ENCODE data around the gene SLC22A15. TPM values are rescaled to one million over a fixed set of nuclear protein-coding genes. Genes with fewer than 3 reads are reported as not detected.

Gene SLC22A15
- total RNA-seq, 1 donor from 2014 or later: 26.8 TPM

DNA sequence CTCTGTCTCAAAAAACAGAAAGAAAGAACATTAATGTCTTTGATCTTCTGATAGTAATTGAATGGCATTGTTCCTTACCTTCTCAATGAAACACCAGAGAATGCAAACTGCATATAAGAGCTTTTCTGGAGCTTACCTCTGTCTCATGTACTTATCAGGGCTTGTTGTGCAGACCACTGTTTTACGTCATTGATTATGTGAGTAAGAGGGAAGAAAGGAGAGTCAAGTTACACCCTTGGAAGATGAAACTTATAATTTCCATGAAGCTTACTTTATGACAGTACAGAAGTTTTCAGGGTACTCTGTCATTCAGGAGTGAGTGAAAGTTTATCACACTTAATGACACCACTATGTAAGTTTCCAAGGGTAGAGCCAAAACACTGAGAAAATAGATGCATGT is 85.9 kb downstream of the SLC22A15 start:
- Histone ChIP-seq H3K27ac (no peak overlapping the region), H3K9me3 (peaks cover 6% of the 10 kb centered on the region), H3K36me3 (peaks cover 33% of the 10 kb centered on the region), H3K4me1 (no peaks in the 10 kb centered on the region), H3K27me3 (ENCODE audit: low read depth) (no peaks in the 10 kb centered on the region), H3K4me3 (no peak overlapping the region)
- ATAC-seq (no peak), DNase-seq (no peak)
- TF ChIP-seq, protein P1, sequence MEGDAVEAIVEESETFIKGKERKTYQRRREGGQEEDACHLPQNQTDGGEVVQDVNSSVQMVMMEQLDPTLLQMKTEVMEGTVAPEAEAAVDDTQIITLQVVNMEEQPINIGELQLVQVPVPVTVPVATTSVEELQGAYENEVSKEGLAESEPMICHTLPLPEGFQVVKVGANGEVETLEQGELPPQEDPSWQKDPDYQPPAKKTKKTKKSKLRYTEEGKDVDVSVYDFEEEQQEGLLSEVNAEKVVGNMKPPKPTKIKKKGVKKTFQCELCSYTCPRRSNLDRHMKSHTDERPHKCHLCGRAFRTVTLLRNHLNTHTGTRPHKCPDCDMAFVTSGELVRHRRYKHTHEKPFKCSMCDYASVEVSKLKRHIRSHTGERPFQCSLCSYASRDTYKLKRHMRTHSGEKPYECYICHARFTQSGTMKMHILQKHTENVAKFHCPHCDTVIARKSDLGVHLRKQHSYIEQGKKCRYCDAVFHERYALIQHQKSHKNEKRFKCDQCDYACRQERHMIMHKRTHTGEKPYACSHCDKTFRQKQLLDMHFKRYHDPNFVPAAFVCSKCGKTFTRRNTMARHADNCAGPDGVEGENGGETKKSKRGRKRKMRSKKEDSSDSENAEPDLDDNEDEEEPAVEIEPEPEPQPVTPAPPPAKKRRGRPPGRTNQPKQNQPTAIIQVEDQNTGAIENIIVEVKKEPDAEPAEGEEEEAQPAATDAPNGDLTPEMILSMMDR (IDR thresholded peaks at IDR 0.05): no peak
- intact Hi-C loops (cut with DNase I): no loop called here

GRCh38 chr1:116064616-116065015 is 88.3 kb downstream of the SLC22A15 start:
- Histone ChIP-seq H3K9me3 (no peaks in the 10 kb centered on the region), H3K27me3 (ENCODE audit: low read depth) (no peaks in the 10 kb centered on the region), H3K36me3 (peaks cover 53% of the 10 kb centered on the region), H3K4me3 (no peak overlapping the region), H3K27ac (no peak overlapping the region), H3K4me1 (no peaks in the 10 kb centered on the region)
- ATAC-seq: no peak
- intact Hi-C loops (cut with DNase I): no loop called here
- DNase-seq: no peak
- TF ChIP-seq, protein P1 (IDR thresholded peaks at IDR 0.05): no peak

DNA sequence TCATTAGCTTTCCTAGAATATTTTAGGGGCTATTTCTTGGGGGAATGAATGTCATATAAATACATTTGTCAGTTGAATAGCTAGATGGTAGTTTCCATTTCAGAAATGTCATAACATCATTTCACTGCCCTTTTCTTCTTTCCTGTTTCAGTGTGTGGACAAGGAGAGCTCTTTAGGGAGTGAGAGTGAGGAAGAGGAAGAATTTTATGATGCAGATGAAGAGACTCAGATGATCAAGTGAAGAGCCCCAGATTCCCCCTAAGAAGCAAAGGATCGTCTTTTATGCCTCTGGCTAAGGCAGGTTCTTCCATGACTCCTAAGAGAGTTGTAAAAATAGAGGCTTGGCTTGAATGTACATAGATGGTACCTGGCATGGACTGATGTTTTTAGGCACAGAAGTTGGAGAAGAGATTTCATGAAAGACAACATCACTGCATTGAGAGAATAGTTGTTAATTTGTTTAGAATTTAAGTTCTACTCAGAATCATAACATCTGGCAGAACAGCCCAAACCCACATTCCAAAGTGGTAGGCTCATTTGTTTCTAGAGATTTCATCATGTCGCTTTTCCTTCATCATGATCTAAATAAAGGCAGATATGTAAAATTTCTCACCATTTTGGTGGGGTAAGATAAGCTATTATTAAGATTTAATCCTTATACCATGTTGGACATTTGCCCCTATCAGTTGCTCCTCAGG is 90.7 kb downstream of the SLC22A15 start:
- Histone ChIP-seq H3K4me1 (no peaks in the 10 kb centered on the region), H3K27me3 (ENCODE audit: low read depth) (no peaks in the 10 kb centered on the region), H3K4me3 (no peak overlapping the region), H3K9me3 (no peaks in the 10 kb centered on the region), H3K36me3 (peaks cover 68% of the 10 kb centered on the region), H3K27ac (peak overlapping the region; percentile 20)
- no peak for DNase-seq
- TF ChIP-seq, protein P1 (IDR thresholded peaks at IDR 0.05): no peak
- intact Hi-C loops (cut with DNase I): no loop called here
- ATAC-seq: no peak

GRCh38 chr1:116067566-116067890 is 91.2 kb downstream of the SLC22A15 start:
- Histone ChIP-seq H3K36me3 (peaks cover 65% of the 10 kb centered on the region), H3K27ac (peak overlapping the region; percentile 20), H3K27me3 (ENCODE audit: low read depth) (no peaks in the 10 kb centered on the region), H3K4me1 (no peaks in the 10 kb centered on the region), H3K4me3 (no peak overlapping the region), H3K9me3 (no peaks in the 10 kb centered on the region)
- intact Hi-C loops (cut with DNase I): no loop called here
- no peak for DNase-seq
- peak; percentile 34 to 37 for ATAC-seq
- TF ChIP-seq, protein P1 (IDR thresholded peaks at IDR 0.05): no peak

- TF ChIP-seq, protein P1 (IDR thresholded peaks at IDR 0.05): no peak
- H3K27me3 ChIP-seq (ENCODE audit: low read depth): no peaks in the 10 kb centered on the region
- DNase-seq: no peak
- no peak overlapping the region for H3K27ac ChIP-seq
- H3K4me1 ChIP-seq: no peaks in the 10 kb centered on the region
- no peaks in the 10 kb centered on the region for H3K9me3 ChIP-seq
- no peak overlapping the region for H3K4me3 ChIP-seq
- ATAC-seq: no peak
- intact Hi-C loops (cut with DNase I): no loop called here
- H3K36me3 ChIP-seq: peaks cover 8% of the 10 kb centered on the region
These were observed 99.3 kb downstream of the SLC22A15 start for GRCh38 chr1:116075575-116075974.

Measured in lower lobe of right lung (tissue), 2 donors.